Measurements from ENCODE around the gene ABCA8.

- TF ChIP-seq CTCF (conservative IDR thresholded peaks at IDR 0.05; ENCODE audit: low read depth, low read length): no peak
- TF ChIP-seq EZH2 (IDR thresholded peaks at IDR 0.05; ENCODE audit: borderline replicate concordance, low read depth, low read length, poor library complexity, severe bottlenecking): no peak
Observed at GRCh38 chr17:68853036-68853435, 102.2 kb downstream of the ABCA8 start.
